ENCODE results near the gene SRP14. TPM values are rescaled to one million over a fixed set of nuclear protein-coding genes. Genes with fewer than 3 reads are reported as not detected.

The SRP14 gene
- total RNA-seq, 1 experiment from 2014 or later, result 168 TPM

DNA sequence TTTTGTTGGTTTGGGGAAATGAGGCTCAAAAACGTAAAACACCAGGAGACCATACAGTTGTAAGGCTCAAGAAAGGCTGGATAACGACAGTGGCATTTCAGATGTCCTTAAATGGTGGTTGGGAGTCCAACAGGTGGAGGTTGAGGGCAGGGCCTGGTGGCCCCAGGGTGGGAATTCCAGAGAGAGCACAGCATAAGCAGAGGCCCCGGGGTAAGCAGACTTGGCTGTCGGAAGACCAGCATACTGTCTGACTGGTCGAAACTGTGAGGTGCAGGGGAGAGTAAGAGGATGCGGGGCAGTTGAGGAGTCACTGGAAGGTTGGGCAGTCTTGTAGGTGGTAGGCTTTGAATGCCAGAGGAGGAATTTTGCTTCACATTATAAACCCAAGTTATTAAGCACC is 48.3 kb downstream of the SRP14 start:
- DNase-seq (ENCODE audit: low read depth, low spot score) (no peak), ATAC-seq (no peak)
- no peaks in the 10 kb centered on the region for H3K9me2 ChIP-seq (ENCODE audit: insufficient read depth)
- no TSS peak for BruUV-seq (replicated peaks)
- no peak overlapping the region for H3K9ac ChIP-seq (ENCODE audit: low read length)
- no peaks in the 10 kb centered on the region for H3K4me1 ChIP-seq (ENCODE audit: control insufficient read depth in 1 of 2, insufficient read depth in 2 of 2, low read length in 2 of 2)
- H4K20me1 ChIP-seq (ENCODE audit: insufficient read depth), result no peaks in the 10 kb centered on the region
- H3K27me3 ChIP-seq (ENCODE audit: insufficient read depth, low read length), result no peaks in the 10 kb centered on the region
- no peaks in the 10 kb centered on the region for H3K79me2 ChIP-seq (ENCODE audit: insufficient read depth, low read length)
- no peak overlapping the region for H3K4me2 ChIP-seq (ENCODE audit: low read length)
- no peaks in the 10 kb centered on the region for H3K9me3 ChIP-seq (ENCODE audit: control insufficient read depth in 1 of 2, insufficient read depth in 1 of 2, low read depth in 1 of 2, low read length in 2 of 2)
- no peak overlapping the region for H3K4me3 ChIP-seq (replicated peaks in 1 of 2; ENCODE audit: low read depth in 1 of 2, low read length in 2 of 2)
- H3K36me3 ChIP-seq (ENCODE audit: control insufficient read depth in 1 of 2, insufficient read depth in 2 of 2, low read length in 2 of 2), result peaks cover 22 to 32% of the 10 kb centered on the region in 2 experiments
- TF ChIP-seq, protein P1, sequence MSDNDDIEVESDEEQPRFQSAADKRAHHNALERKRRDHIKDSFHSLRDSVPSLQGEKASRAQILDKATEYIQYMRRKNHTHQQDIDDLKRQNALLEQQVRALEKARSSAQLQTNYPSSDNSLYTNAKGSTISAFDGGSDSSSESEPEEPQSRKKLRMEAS (IDR thresholded peaks at IDR 0.05), result no peak
- TF ChIP-seq, protein P2, sequence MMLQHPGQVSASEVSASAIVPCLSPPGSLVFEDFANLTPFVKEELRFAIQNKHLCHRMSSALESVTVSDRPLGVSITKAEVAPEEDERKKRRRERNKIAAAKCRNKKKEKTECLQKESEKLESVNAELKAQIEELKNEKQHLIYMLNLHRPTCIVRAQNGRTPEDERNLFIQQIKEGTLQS (IDR thresholded peaks at IDR 0.05), result no peak
- TF ChIP-seq CEBPB (IDR thresholded peaks at IDR 0.05; ENCODE audit: low read depth), result no peak
- TF ChIP-seq, protein P3, sequence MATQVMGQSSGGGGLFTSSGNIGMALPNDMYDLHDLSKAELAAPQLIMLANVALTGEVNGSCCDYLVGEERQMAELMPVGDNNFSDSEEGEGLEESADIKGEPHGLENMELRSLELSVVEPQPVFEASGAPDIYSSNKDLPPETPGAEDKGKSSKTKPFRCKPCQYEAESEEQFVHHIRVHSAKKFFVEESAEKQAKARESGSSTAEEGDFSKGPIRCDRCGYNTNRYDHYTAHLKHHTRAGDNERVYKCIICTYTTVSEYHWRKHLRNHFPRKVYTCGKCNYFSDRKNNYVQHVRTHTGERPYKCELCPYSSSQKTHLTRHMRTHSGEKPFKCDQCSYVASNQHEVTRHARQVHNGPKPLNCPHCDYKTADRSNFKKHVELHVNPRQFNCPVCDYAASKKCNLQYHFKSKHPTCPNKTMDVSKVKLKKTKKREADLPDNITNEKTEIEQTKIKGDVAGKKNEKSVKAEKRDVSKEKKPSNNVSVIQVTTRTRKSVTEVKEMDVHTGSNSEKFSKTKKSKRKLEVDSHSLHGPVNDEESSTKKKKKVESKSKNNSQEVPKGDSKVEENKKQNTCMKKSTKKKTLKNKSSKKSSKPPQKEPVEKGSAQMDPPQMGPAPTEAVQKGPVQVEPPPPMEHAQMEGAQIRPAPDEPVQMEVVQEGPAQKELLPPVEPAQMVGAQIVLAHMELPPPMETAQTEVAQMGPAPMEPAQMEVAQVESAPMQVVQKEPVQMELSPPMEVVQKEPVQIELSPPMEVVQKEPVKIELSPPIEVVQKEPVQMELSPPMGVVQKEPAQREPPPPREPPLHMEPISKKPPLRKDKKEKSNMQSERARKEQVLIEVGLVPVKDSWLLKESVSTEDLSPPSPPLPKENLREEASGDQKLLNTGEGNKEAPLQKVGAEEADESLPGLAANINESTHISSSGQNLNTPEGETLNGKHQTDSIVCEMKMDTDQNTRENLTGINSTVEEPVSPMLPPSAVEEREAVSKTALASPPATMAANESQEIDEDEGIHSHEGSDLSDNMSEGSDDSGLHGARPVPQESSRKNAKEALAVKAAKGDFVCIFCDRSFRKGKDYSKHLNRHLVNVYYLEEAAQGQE (IDR thresholded peaks at IDR 0.05; ENCODE audit: low read depth), result no peak
- TF ChIP-seq EZH2phosphoT487 (IDR thresholded peaks at IDR 0.05; ENCODE audit: borderline replicate concordance), result no peak
- no peak for TF ChIP-seq RAD21 (IDR thresholded peaks at IDR 0.05; ENCODE audit: low read depth)
- no peak for TF ChIP-seq SRF (IDR thresholded peaks at IDR 0.05; ENCODE audit: low read depth)
- TF ChIP-seq YY1 (IDR thresholded peaks at IDR 0.05; ENCODE audit: extremely low read depth, insufficient replicate concordance, low read depth, low read length), result no peak
- no peak for TF ChIP-seq EGR1 (IDR thresholded peaks at IDR 0.05; ENCODE audit: low read depth)
- no peak for TF ChIP-seq SIN3A (IDR thresholded peaks at IDR 0.05; ENCODE audit: low read depth)
- TF ChIP-seq EZH2 (IDR thresholded peaks at IDR 0.05), result no peak
- TF ChIP-seq TCF7L2 (IDR thresholded peaks at IDR 0.05; ENCODE audit: borderline replicate concordance, extremely low read depth, insufficient read depth, insufficient read length), result no peak
- ChIA-PET POLR2A (no interaction called here), CTCF (no interaction called here), RAD21 (ENCODE audit: low non-redundant PET in 1 of 2, low total read pairs in 2 of 2, uncharacterized antibody in 2 of 2, unreplicated experiment in 2 of 2) (no interaction called here)
- no peak overlapping the region for H3K27ac ChIP-seq (ENCODE audit: low read depth, low read length)
- intact Hi-C loops (cut with micrococcal nuclease), result no loop called here
- H2AFZ ChIP-seq (ENCODE audit: low read depth, low read length, poor library complexity, severe bottlenecking), result no peak overlapping the region
